ENCODE results near the gene KCNA1.

The KCNA1 gene

DNA sequence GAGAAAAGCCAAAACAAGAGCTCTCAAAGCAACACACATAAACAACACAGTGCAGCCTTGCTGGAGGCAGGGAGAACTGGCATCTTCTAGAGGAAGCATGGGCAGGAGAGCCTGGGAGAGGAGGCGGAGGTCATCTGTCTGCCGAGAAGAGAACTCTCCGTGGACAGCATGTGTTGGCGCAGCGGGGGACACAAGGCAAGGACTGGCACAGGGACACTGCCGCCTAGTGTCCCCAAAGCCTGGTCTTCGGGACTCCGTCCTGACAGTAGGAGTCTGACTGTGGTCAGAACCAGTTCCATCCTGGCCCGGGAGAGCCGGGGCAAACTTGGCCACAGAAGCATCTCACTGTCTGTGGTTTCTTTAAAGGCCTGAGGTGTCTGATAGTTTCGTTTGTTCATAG, 47.3 kb downstream of the KCNA1 start:
- Histone ChIP-seq H4K20me1 (ENCODE audit: insufficient read depth, low read length) (no peaks in the 10 kb centered on the region), H3K4me1 (ENCODE audit: low read length) (no peaks in the 10 kb centered on the region), H2AFZ (ENCODE audit: low read length) (no peak overlapping the region), H3K4me3 (ENCODE audit: low read length) (no peak overlapping the region), H3K4me2 (ENCODE audit: low read depth, low read length) (no peak overlapping the region), H3K9me3 (replicated peaks; ENCODE audit: insufficient read depth, low read length) (no peaks in the 10 kb centered on the region), H3K9me2 (replicated peaks; ENCODE audit: insufficient read depth, low read length) (no peaks in the 10 kb centered on the region), H3K27me3 (replicated peaks; ENCODE audit: insufficient read depth, low read length) (no peaks in the 10 kb centered on the region), H3K79me2 (ENCODE audit: low read length) (no peaks in the 10 kb centered on the region), H3K9ac (ENCODE audit: low read length) (no peak overlapping the region), H3K36me3 (replicated peaks; ENCODE audit: insufficient read depth, low read length) (no peaks in the 10 kb centered on the region), H3F3A (ENCODE audit: insufficient read depth, low read length) (no peaks in the 10 kb centered on the region), H3K27ac (ENCODE audit: low read length) (no peak overlapping the region)
- TF ChIP-seq, protein P1, sequence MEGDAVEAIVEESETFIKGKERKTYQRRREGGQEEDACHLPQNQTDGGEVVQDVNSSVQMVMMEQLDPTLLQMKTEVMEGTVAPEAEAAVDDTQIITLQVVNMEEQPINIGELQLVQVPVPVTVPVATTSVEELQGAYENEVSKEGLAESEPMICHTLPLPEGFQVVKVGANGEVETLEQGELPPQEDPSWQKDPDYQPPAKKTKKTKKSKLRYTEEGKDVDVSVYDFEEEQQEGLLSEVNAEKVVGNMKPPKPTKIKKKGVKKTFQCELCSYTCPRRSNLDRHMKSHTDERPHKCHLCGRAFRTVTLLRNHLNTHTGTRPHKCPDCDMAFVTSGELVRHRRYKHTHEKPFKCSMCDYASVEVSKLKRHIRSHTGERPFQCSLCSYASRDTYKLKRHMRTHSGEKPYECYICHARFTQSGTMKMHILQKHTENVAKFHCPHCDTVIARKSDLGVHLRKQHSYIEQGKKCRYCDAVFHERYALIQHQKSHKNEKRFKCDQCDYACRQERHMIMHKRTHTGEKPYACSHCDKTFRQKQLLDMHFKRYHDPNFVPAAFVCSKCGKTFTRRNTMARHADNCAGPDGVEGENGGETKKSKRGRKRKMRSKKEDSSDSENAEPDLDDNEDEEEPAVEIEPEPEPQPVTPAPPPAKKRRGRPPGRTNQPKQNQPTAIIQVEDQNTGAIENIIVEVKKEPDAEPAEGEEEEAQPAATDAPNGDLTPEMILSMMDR (IDR thresholded peaks at IDR 0.05; ENCODE audit: low read length), result no peak
- TF ChIP-seq EZH2 (optimal IDR thresholded peaks at IDR 0.05; ENCODE audit: low read depth, low read length) (no peak), EZH2phosphoT487 (IDR thresholded peaks at IDR 0.05; ENCODE audit: low read length) (no peak)
- DNase-seq, result no peak

DNA sequence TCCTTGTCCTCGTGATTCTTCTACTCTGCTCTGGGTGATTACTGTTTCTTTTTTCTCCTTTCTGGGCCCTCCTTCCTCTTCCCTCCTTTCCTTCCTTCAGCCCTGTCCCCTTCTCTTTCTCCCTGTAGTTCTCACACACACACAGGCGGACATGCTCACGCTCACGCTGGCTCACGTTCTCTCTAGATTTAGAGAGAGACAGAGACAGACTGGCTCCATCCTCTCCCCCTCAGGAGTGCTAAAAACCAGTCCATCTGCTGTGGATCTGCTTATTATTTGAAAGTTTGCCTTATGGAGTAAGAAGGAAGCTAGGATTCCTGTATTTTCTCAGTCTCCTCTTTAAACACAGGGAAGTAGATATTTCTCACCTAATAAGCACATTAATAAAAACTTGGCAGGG, 48.1 kb downstream of the KCNA1 start:
- H3F3A ChIP-seq (ENCODE audit: insufficient read depth, low read length), result no peaks in the 10 kb centered on the region
- no peaks in the 10 kb centered on the region for H4K20me1 ChIP-seq (ENCODE audit: insufficient read depth, low read length)
- H3K4me1 ChIP-seq (ENCODE audit: low read length), result no peaks in the 10 kb centered on the region
- H3K4me3 ChIP-seq (ENCODE audit: low read length), result no peak overlapping the region
- no peaks in the 10 kb centered on the region for H3K9me2 ChIP-seq (replicated peaks; ENCODE audit: insufficient read depth, low read length)
- H3K27ac ChIP-seq (ENCODE audit: low read length), result no peak overlapping the region
- no peaks in the 10 kb centered on the region for H3K27me3 ChIP-seq (replicated peaks; ENCODE audit: insufficient read depth, low read length)
- H3K79me2 ChIP-seq (ENCODE audit: low read length), result no peaks in the 10 kb centered on the region
- H3K4me2 ChIP-seq (ENCODE audit: low read depth, low read length), result no peak overlapping the region
- no peak overlapping the region for H3K9ac ChIP-seq (ENCODE audit: low read length)
- no peak for DNase-seq
- no peak for TF ChIP-seq EZH2phosphoT487 (IDR thresholded peaks at IDR 0.05; ENCODE audit: low read length)
- TF ChIP-seq, protein P1 (IDR thresholded peaks at IDR 0.05; ENCODE audit: low read length), result no peak
- no peak for TF ChIP-seq EZH2 (optimal IDR thresholded peaks at IDR 0.05; ENCODE audit: low read depth, low read length)
- H2AFZ ChIP-seq (ENCODE audit: low read length), result no peak overlapping the region
- H3K9me3 ChIP-seq (replicated peaks; ENCODE audit: insufficient read depth, low read length), result no peaks in the 10 kb centered on the region
- no peaks in the 10 kb centered on the region for H3K36me3 ChIP-seq (replicated peaks; ENCODE audit: insufficient read depth, low read length)

DNA sequence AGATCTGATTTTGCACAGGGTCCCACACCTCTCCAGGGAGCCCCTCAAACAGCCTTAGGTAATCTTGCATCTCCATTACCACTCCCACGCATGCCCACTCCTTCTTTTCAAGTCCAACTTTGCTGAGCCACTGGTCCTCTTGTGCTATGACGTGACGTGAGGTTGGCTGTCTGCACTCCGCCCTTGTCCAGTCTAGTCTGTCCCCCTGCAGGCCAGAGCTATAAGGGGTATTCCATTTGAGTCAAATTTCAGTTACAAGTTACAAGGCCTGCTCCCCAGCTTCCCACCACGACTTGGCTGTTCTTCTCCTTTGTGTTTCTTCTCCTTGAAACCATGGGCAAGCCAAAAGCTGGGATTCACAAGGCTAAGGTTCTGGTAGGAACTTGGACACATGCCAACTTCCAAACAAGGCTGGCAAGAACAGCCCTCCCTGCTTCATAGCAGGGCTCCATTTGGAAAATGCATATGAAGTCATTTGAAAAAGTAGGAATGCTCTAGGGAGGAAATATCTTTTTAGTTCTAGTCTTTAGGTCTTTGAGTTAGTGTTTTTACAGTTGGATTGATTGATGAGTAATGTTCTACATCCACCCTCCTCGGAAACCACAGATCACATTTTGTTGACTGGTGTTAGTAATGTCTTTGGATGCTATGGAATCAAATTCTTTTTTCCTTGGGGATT, 49.1 kb downstream of the KCNA1 start:
- Histone ChIP-seq H3K4me2 (ENCODE audit: low read depth, low read length) (no peak overlapping the region), H3K27me3 (replicated peaks; ENCODE audit: insufficient read depth, low read length) (no peaks in the 10 kb centered on the region), H3K9me2 (replicated peaks; ENCODE audit: insufficient read depth, low read length) (no peaks in the 10 kb centered on the region), H3K4me1 (ENCODE audit: low read length) (no peaks in the 10 kb centered on the region), H3K36me3 (replicated peaks; ENCODE audit: insufficient read depth, low read length) (no peaks in the 10 kb centered on the region), H4K20me1 (ENCODE audit: insufficient read depth, low read length) (no peaks in the 10 kb centered on the region), H3K79me2 (ENCODE audit: low read length) (no peaks in the 10 kb centered on the region), H3K27ac (ENCODE audit: low read length) (no peak overlapping the region), H2AFZ (ENCODE audit: low read length) (no peak overlapping the region), H3F3A (ENCODE audit: insufficient read depth, low read length) (no peaks in the 10 kb centered on the region), H3K4me3 (ENCODE audit: low read length) (no peak overlapping the region), H3K9me3 (replicated peaks; ENCODE audit: insufficient read depth, low read length) (no peaks in the 10 kb centered on the region), H3K9ac (ENCODE audit: low read length) (no peak overlapping the region)
- DNase-seq, result no peak
- TF ChIP-seq EZH2phosphoT487 (IDR thresholded peaks at IDR 0.05; ENCODE audit: low read length) (no peak), EZH2 (optimal IDR thresholded peaks at IDR 0.05; ENCODE audit: low read depth, low read length) (no peak)
- TF ChIP-seq, protein P1 (IDR thresholded peaks at IDR 0.05; ENCODE audit: low read length), result no peak
